Measurements from ENCODE around the gene TMA7. TPM values are rescaled to one million over a fixed set of nuclear protein-coding genes. Genes with fewer than 3 reads are reported as not detected.
"Not testable (repeated sequence)": the region's sequence is repeated elsewhere in the genome, so short reads cannot be mapped to it uniquely, and the experiment has no call there.

TMA7 gene
- total RNA-seq, 1 donor from 2014 or later = 309 TPM

- Mint-ChIP-seq H3K4me3 (no peak overlapping the region), H3K27ac (ENCODE audit: unreplicated experiment) (no peak overlapping the region), H3K36me3 (ENCODE audit: low read depth) (no peaks in the 10 kb centered on the region), H3K27me3 (ENCODE audit: low read depth) (no peaks in the 10 kb centered on the region), H3K4me1 (peaks cover 6% of the 10 kb centered on the region), H3K9me3 (no peaks in the 10 kb centered on the region)
- TF ChIP-seq, protein P1, sequence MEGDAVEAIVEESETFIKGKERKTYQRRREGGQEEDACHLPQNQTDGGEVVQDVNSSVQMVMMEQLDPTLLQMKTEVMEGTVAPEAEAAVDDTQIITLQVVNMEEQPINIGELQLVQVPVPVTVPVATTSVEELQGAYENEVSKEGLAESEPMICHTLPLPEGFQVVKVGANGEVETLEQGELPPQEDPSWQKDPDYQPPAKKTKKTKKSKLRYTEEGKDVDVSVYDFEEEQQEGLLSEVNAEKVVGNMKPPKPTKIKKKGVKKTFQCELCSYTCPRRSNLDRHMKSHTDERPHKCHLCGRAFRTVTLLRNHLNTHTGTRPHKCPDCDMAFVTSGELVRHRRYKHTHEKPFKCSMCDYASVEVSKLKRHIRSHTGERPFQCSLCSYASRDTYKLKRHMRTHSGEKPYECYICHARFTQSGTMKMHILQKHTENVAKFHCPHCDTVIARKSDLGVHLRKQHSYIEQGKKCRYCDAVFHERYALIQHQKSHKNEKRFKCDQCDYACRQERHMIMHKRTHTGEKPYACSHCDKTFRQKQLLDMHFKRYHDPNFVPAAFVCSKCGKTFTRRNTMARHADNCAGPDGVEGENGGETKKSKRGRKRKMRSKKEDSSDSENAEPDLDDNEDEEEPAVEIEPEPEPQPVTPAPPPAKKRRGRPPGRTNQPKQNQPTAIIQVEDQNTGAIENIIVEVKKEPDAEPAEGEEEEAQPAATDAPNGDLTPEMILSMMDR (conservative IDR thresholded peaks at IDR 0.05) = no peak
- no peak for DNase-seq (ENCODE audit: low read depth, low spot score)
These were observed 38.8 kb downstream of the TMA7 start for GRCh38 chr3:48478626-48479555.

- not testable (repeated sequence) for H3K4me3 Mint-ChIP-seq; DNase-seq (ENCODE audit: low read depth, low spot score); H3K9me3 Mint-ChIP-seq; H3K27me3 Mint-ChIP-seq (ENCODE audit: low read depth); H3K4me1 Mint-ChIP-seq; H3K36me3 Mint-ChIP-seq (ENCODE audit: low read depth); H3K27ac Mint-ChIP-seq (ENCODE audit: unreplicated experiment)
These were observed 40.8 kb downstream of the TMA7 start for GRCh38 chr3:48480891-48481290.

GRCh38 chr3:48482822-48483221 lies 42.8 kb downstream of the TMA7 start:
- not testable (repeated sequence) for H3K4me3 Mint-ChIP-seq; H3K36me3 Mint-ChIP-seq (ENCODE audit: low read depth); H3K27ac Mint-ChIP-seq (ENCODE audit: unreplicated experiment); H3K27me3 Mint-ChIP-seq (ENCODE audit: low read depth); H3K9me3 Mint-ChIP-seq; DNase-seq (ENCODE audit: low read depth, low spot score); H3K4me1 Mint-ChIP-seq

DNA sequence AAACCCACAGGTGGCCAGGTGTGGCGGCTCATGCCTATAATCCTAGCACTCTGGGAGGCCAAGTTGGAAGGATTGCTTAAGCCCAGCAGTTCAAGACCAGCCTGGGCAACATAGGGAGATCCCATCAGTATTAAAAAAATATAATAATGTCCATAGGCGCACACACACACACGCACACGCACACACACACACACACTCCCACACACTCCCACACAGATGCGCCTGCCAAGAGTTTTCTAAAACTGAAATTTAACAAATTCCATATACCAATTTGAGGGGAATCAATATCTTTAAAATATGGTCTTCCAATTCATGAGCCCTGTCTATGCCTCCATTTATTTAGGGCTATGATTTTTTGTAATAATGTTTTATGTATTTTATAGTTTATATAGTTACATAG lies 46.9 kb downstream of the TMA7 start:
- Mint-ChIP-seq H3K27me3 (ENCODE audit: low read depth) (no peaks in the 10 kb centered on the region), H3K4me1 (no peaks in the 10 kb centered on the region), H3K27ac (ENCODE audit: unreplicated experiment) (no peak overlapping the region), H3K36me3 (ENCODE audit: low read depth) (no peaks in the 10 kb centered on the region), H3K4me3 (no peak overlapping the region), H3K9me3 (no peaks in the 10 kb centered on the region)
- TF ChIP-seq, protein P1 (conservative IDR thresholded peaks at IDR 0.05) = no peak
- DNase-seq (ENCODE audit: low read depth, low spot score) = no peak

- no peak overlapping the region for H3K27ac Mint-ChIP-seq (ENCODE audit: unreplicated experiment)
- H3K9me3 Mint-ChIP-seq = no peaks in the 10 kb centered on the region
- no peaks in the 10 kb centered on the region for H3K27me3 Mint-ChIP-seq (ENCODE audit: low read depth)
- H3K36me3 Mint-ChIP-seq (ENCODE audit: low read depth) = peaks cover under 1% of the 10 kb centered on the region
- H3K4me3 Mint-ChIP-seq = no peak overlapping the region
- DNase-seq (ENCODE audit: low read depth, low spot score) = no peak
- H3K4me1 Mint-ChIP-seq = no peaks in the 10 kb centered on the region
- TF ChIP-seq, protein P1 (conservative IDR thresholded peaks at IDR 0.05) = no peak
These were observed 52.6 kb downstream of the TMA7 start for GRCh38 chr3:48492461-48493202.

DNA sequence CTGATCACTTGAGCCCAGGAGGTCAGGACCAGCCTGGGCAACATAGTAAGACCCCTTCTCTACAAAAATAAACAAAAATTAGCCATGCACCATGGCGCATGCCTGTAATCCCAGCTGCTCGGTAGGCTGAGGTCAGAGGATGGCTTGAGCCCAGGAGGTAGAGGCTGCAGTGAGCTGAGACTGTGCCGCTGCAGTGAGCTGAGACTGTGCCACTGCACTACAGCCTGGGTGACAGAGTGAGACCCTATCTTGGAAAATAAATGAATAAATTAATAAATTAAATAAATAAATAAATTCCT lies 53.1 kb downstream of the TMA7 start:
- TF ChIP-seq, protein P1 (conservative IDR thresholded peaks at IDR 0.05) = no peak
- Mint-ChIP-seq H3K27ac (ENCODE audit: unreplicated experiment) (no peak overlapping the region), H3K4me3 (no peak overlapping the region), H3K27me3 (ENCODE audit: low read depth) (no peaks in the 10 kb centered on the region), H3K4me1 (no peaks in the 10 kb centered on the region), H3K9me3 (no peaks in the 10 kb centered on the region), H3K36me3 (ENCODE audit: low read depth) (peaks cover 4% of the 10 kb centered on the region)
- no peak for DNase-seq (ENCODE audit: low read depth, low spot score)

Other genes starting within 250 kb of the TMA7 start
- not detected in 2 replicates for gene CAMP, start 216.8 kb upstream of the TMA7 start, total RNA-seq
- gene ZNF589, start 199.2 kb upstream of the TMA7 start, total RNA-seq = 32.6 and 33.2 TPM in 2 replicates
- 37.2 and 40.5 TPM in 2 replicates for gene NME6, start 138.9 kb upstream of the TMA7 start, total RNA-seq
- gene SPINK8, start 106.6 kb upstream of the TMA7 start, total RNA-seq = not detected in 2 replicates
- 0.44 and 0.68 TPM in 2 replicates for gene FBXW12, start 68.0 kb upstream of the TMA7 start, total RNA-seq
- 161 and 180 TPM in 2 replicates for gene PLXNB1, start 10.2 kb upstream of the TMA7 start, total RNA-seq
- gene CCDC51, start 138 bp upstream of the TMA7 start, total RNA-seq = 12.4 TPM in 2 replicates
- gene ATRIP, start 6.5 kb downstream of the TMA7 start, total RNA-seq = 21.8 and 22.1 TPM in 2 replicates
- gene SHISA5, start 63.9 kb downstream of the TMA7 start, total RNA-seq = 117 and 124 TPM in 2 replicates
- 19.2 and 20.4 TPM in 2 replicates for gene PFKFB4, start 116.5 kb downstream of the TMA7 start, total RNA-seq
- 1.3 TPM in 2 replicates for gene UCN2, start 123.5 kb downstream of the TMA7 start, total RNA-seq
- 28.4 and 28.7 TPM in 2 replicates for gene COL7A1, start 155.1 kb downstream of the TMA7 start, total RNA-seq
- gene UQCRC1, start 169.4 kb downstream of the TMA7 start, total RNA-seq = 288 and 297 TPM in 2 replicates
- 0.51 and 0.66 TPM in 2 replicates for gene TMEM89, start 181.5 kb downstream of the TMA7 start, total RNA-seq
- 54.8 and 57.4 TPM in 2 replicates for gene SLC26A6, start 195.2 kb downstream of the TMA7 start, total RNA-seq
- gene CELSR3, start 222.6 kb downstream of the TMA7 start, total RNA-seq = 26.5 and 27.2 TPM in 2 replicates
- 25.3 and 30.2 TPM in 2 replicates for gene NCKIPSD, start 245.7 kb downstream of the TMA7 start, total RNA-seq